HG03097 (cell line): ENCODE measurements around the gene KCNG1.

Experiments
- ATAC-seq: cut with Tn5 transposase; IDR thresholded peaks from one replicate; pipeline ENCODE4 v1.9.1; 2021; ENCODE audit not compliant: unreplicated experiment, low FRiP score

Gene KCNG1

GRCh38 chr20:51014797-51015722, 7.8 kb downstream of the KCNG1 start:
- ATAC-seq = no peak

GRCh38 chr20:51013577-51014330, 9.2 kb downstream of the KCNG1 start:
- no peak for ATAC-seq

- no peak for ATAC-seq
These were observed 10.6 kb downstream of the KCNG1 start for GRCh38 chr20:51012357-51012756.

- no peak for ATAC-seq
These were observed 11.4 kb downstream of the KCNG1 start for GRCh38 chr20:51011479-51011878.

- ATAC-seq = no peak
These were observed 12.0 kb downstream of the KCNG1 start for GRCh38 chr20:51010932-51011331.

GRCh38 chr20:51010043-51010365, 12.9 kb downstream of the KCNG1 start:
- no peak for ATAC-seq

GRCh38 chr20:51009303-51010042, 13.4 kb downstream of the KCNG1 start:
- no peak for ATAC-seq

GRCh38 chr20:51008718-51009117, 14.2 kb downstream of the KCNG1 start:
- no peak for ATAC-seq

GRCh38 chr20:51005214-51005613, 17.7 kb downstream of the KCNG1 start:
- ATAC-seq = no peak

GRCh38 chr20:51004781-51005180, 18.1 kb downstream of the KCNG1 start:
- no peak for ATAC-seq

GRCh38 chr20:51004305-51004727, 18.6 kb downstream of the KCNG1 start:
- no peak for ATAC-seq

- ATAC-seq = no peak
These were observed 19.2 kb downstream of the KCNG1 start for GRCh38 chr20:51003753-51004152.

- ATAC-seq = no peak
These were observed 20.3 kb downstream of the KCNG1 start for GRCh38 chr20:51002633-51003032.

GRCh38 chr20:51001430-51002265, 21.3 kb downstream of the KCNG1 start:
- no peak for ATAC-seq

GRCh38 chr20:50999355-50999754, 23.6 kb downstream of the KCNG1 start:
- no peak for ATAC-seq

GRCh38 chr20:50996901-50997865, 25.7 kb downstream of the KCNG1 start:
- ATAC-seq = no peak

GRCh38 chr20:50995506-50995905, 27.4 kb downstream of the KCNG1 start:
- ATAC-seq = no peak

GRCh38 chr20:50993876-50994275, 29.0 kb downstream of the KCNG1 start:
- no peak for ATAC-seq
